Effector memory CD8-positive, alpha-beta T cell (primary cell): ENCODE results near the gene TRIM69.
A peak's percentile ranks its signal among the peaks of the same experiment; 100 is the strongest.
"Not testable (repeated sequence)": the region's sequence is repeated elsewhere in the genome, so short reads cannot be mapped to it uniquely, and the experiment has no call there.

Experiments
- ATAC-seq: fragments of 150-1000 bp; cut with Tn5 transposase; replicated peaks from 2 replicates; pipeline ENCODE4 v1.10.0; 2021; ENCODE audit warnings: mild to moderate bottlenecking, moderate library complexity
- DNase-seq, 3 experiments: peaks; one replicate each; pipeline ENCODE4 v3.0.0; 2021
- H3K27ac Mint-ChIP-seq, 2 donors: one replicate each; pipeline ENCODE4 v1.8.0; 2022; ENCODE audit warnings: mild to moderate bottlenecking in 2 of 2, mixed read lengths in 2 of 2, moderate library complexity in 2 of 2
- H3K27me3 Mint-ChIP-seq, 2 donors: one replicate each; pipeline ENCODE4 v1.8.0; 2022; ENCODE audit warnings: mixed read lengths in 2 of 2
- H3K36me3 Mint-ChIP-seq: one replicate; pipeline ENCODE4 v1.8.0; 2022; ENCODE audit warnings: mild to moderate bottlenecking, moderate library complexity, mixed read lengths; ENCODE audit not compliant: insufficient read depth
- H3K4me1 Mint-ChIP-seq, 2 donors: one replicate each; pipeline ENCODE4 v1.8.0; 2022; ENCODE audit warnings: low read depth in 2 of 2, mixed read lengths in 2 of 2
- H3K4me3 Mint-ChIP-seq, 2 donors: one replicate each; pipeline ENCODE4 v1.8.0; 2022; ENCODE audit warnings: mild to moderate bottlenecking in 2 of 2, mixed read lengths in 2 of 2, moderate library complexity in 2 of 2
- H3K9me3 Mint-ChIP-seq, 2 donors: one replicate each; pipeline ENCODE4 v1.8.0; 2022; ENCODE audit warnings: mixed read lengths in 2 of 2

The TRIM69 gene

GRCh38 chr15:44711096-44711742 is 25.1 kb upstream of the TRIM69 start, which contains the start of the genes B2M and PATL2:
Gene B2M (plus strand): TSS chr15:44711517. CDS start chr15:44711547, 30 bp downstream.
Gene PATL2 (minus strand): TSS chr15:44711323. CDS start chr15:44676490, 34,833 bp downstream.
- H3K27ac Mint-ChIP-seq = peak within 1 kb of the TSS; percentile 100
- peaks cover 66% of the 10 kb centered on the region for H3K36me3 Mint-ChIP-seq
- H3K4me1 Mint-ChIP-seq = peaks cover 40 to 58% of the 10 kb centered on the region in 2 donors
- peak; percentile 95 to 99 (median 96) for DNase-seq
- H3K9me3 Mint-ChIP-seq = no peaks in the 10 kb centered on the region
- H3K27me3 Mint-ChIP-seq = no peaks in the 10 kb centered on the region
- peak; percentile 78 for ATAC-seq
- peak within 1 kb of the TSS; percentile 100 for H3K4me3 Mint-ChIP-seq

DNA sequence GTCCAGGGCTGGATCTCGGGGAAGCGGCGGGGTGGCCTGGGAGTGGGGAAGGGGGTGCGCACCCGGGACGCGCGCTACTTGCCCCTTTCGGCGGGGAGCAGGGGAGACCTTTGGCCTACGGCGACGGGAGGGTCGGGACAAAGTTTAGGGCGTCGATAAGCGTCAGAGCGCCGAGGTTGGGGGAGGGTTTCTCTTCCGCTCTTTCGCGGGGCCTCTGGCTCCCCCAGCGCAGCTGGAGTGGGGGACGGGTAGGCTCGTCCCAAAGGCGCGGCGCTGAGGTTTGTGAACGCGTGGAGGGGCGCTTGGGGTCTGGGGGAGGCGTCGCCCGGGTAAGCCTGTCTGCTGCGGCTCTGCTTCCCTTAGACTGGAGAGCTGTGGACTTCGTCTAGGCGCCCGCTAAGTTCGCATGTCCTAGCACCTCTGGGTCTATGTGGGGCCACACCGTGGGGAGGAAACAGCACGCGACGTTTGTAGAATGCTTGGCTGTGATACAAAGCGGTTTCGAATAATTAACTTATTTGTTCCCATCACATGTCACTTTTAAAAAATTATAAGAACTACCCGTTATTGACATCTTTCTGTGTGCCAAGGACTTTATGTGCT is 24.5 kb upstream of the TRIM69 start:
- no peaks in the 10 kb centered on the region for H3K27me3 Mint-ChIP-seq
- peaks cover 73% of the 10 kb centered on the region for H3K36me3 Mint-ChIP-seq
- peak; percentile 58 to 67 (median 62) for DNase-seq
- peak; percentile 26 for ATAC-seq
- peaks cover 44 to 64% of the 10 kb centered on the region in 2 donors for H3K4me1 Mint-ChIP-seq
- no peaks in the 10 kb centered on the region for H3K9me3 Mint-ChIP-seq
- peak overlapping the region; percentile 100 for H3K27ac Mint-ChIP-seq
- peak overlapping the region; percentile 100 for H3K4me3 Mint-ChIP-seq

GRCh38 chr15:44712346-44713005 is 23.9 kb upstream of the TRIM69 start:
- Mint-ChIP-seq H3K4me3 (peak overlapping the region; percentile 100), H3K27ac (peak overlapping the region; percentile 100), H3K9me3 (no peaks in the 10 kb centered on the region), H3K4me1 (peaks cover 49 to 70% of the 10 kb centered on the region in 2 donors), H3K27me3 (no peaks in the 10 kb centered on the region), H3K36me3 (peaks cover 79% of the 10 kb centered on the region)
- peak; percentile 31 for ATAC-seq
- DNase-seq = peak; percentile 64 to 72 (median 67)

GRCh38 chr15:44713006-44713966 is 23.0 kb upstream of the TRIM69 start:
- Mint-ChIP-seq H3K27me3 (no peaks in the 10 kb centered on the region), H3K36me3 (peaks cover 87% of the 10 kb centered on the region), H3K4me1 (peaks cover 52 to 78% of the 10 kb centered on the region in 2 donors), H3K9me3 (no peaks in the 10 kb centered on the region), H3K27ac (peak overlapping the region; percentile 100), H3K4me3 (peak overlapping the region; percentile 100)
- DNase-seq = peak in 1 of 3 experiments; percentile 33
- no peak for ATAC-seq

DNA sequence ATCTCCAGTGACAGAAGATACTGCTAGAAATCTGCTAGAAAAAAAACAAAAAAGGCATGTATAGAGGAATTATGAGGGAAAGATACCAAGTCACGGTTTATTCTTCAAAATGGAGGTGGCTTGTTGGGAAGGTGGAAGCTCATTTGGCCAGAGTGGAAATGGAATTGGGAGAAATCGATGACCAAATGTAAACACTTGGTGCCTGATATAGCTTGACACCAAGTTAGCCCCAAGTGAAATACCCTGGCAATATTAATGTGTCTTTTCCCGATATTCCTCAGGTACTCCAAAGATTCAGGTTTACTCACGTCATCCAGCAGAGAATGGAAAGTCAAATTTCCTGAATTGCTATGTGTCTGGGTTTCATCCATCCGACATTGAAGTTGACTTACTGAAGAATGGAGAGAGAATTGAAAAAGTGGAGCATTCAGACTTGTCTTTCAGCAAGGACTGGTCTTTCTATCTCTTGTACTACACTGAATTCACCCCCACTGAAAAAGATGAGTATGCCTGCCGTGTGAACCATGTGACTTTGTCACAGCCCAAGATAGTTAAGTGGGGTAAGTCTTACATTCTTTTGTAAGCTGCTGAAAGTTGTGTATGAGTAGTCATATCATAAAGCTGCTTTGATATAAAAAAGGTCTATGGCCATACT is 21.1 kb upstream of the TRIM69 start:
- H3K27me3 Mint-ChIP-seq = no peaks in the 10 kb centered on the region
- DNase-seq (peak in 1 of 3 experiments; percentile 20), ATAC-seq (no peak)
- H3K9me3 Mint-ChIP-seq = no peaks in the 10 kb centered on the region
- peak overlapping the region; percentile 100 for H3K4me3 Mint-ChIP-seq
- peak overlapping the region; percentile 100 for H3K27ac Mint-ChIP-seq
- peaks cover 100% of the 10 kb centered on the region for H3K36me3 Mint-ChIP-seq
- H3K4me1 Mint-ChIP-seq = peaks cover 60 to 75% of the 10 kb centered on the region in 2 donors

DNA sequence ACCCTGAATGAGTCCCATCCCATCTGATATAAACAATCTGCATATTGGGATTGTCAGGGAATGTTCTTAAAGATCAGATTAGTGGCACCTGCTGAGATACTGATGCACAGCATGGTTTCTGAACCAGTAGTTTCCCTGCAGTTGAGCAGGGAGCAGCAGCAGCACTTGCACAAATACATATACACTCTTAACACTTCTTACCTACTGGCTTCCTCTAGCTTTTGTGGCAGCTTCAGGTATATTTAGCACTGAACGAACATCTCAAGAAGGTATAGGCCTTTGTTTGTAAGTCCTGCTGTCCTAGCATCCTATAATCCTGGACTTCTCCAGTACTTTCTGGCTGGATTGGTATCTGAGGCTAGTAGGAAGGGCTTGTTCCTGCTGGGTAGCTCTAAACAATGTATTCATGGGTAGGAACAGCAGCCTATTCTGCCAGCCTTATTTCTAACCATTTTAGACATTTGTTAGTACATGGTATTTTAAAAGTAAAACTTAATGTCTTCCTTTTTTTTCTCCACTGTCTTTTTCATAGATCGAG is 20.5 kb upstream of the TRIM69 start:
- H3K9me3 Mint-ChIP-seq = no peaks in the 10 kb centered on the region
- peaks cover 66 to 76% of the 10 kb centered on the region in 2 donors for H3K4me1 Mint-ChIP-seq
- DNase-seq (no peak), ATAC-seq (no peak)
- peak overlapping the region; percentile 100 for H3K27ac Mint-ChIP-seq
- no peaks in the 10 kb centered on the region for H3K27me3 Mint-ChIP-seq
- peaks cover 100% of the 10 kb centered on the region for H3K36me3 Mint-ChIP-seq
- H3K4me3 Mint-ChIP-seq = peak overlapping the region; percentile 100

DNA sequence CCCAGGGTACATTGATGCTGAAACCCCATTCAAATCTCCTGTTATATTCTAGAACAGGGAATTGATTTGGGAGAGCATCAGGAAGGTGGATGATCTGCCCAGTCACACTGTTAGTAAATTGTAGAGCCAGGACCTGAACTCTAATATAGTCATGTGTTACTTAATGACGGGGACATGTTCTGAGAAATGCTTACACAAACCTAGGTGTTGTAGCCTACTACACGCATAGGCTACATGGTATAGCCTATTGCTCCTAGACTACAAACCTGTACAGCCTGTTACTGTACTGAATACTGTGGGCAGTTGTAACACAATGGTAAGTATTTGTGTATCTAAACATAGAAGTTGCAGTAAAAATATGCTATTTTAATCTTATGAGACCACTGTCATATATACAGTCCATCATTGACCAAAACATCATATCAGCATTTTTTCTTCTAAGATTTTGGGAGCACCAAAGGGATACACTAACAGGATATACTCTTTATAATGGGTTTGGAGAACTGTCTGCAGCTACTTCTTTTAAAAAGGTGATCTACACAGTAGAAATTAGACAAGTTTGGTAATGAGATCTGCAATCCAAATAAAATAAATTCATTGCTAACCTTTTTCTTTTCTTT is 19.2 kb upstream of the TRIM69 start:
- Mint-ChIP-seq H3K4me3 (peak overlapping the region; percentile 100), H3K27ac (peak overlapping the region; percentile 88 to 100), H3K27me3 (no peaks in the 10 kb centered on the region), H3K4me1 (peaks cover 69 to 80% of the 10 kb centered on the region in 2 donors), H3K9me3 (no peaks in the 10 kb centered on the region), H3K36me3 (peaks cover 98% of the 10 kb centered on the region)
- no peak for ATAC-seq
- DNase-seq = no peak

DNA sequence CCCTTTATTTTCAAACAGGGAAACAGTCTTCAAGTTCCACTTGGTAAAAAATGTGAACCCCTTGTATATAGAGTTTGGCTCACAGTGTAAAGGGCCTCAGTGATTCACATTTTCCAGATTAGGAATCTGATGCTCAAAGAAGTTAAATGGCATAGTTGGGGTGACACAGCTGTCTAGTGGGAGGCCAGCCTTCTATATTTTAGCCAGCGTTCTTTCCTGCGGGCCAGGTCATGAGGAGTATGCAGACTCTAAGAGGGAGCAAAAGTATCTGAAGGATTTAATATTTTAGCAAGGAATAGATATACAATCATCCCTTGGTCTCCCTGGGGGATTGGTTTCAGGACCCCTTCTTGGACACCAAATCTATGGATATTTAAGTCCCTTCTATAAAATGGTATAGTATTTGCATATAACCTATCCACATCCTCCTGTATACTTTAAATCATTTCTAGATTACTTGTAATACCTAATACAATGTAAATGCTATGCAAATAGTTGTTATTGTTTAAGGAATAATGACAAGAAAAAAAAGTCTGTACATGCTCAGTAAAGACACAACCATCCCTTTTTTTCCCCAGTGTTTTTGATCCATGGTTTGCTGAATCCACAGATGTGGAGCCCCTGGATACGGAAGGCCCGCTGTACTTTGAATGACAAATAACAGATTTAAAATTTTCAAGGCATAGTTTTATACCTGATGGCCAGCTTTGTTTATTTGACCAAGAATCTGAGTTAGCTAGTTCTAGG is 18.0 kb upstream of the TRIM69 start:
- H3K4me1 Mint-ChIP-seq = peaks cover 63 to 83% of the 10 kb centered on the region in 2 donors
- ATAC-seq (no peak), DNase-seq (no peak)
- peak overlapping the region; percentile 88 to 100 for H3K27ac Mint-ChIP-seq
- peaks cover 86% of the 10 kb centered on the region for H3K36me3 Mint-ChIP-seq
- H3K4me3 Mint-ChIP-seq = peak overlapping the region; percentile 100
- no peaks in the 10 kb centered on the region for H3K27me3 Mint-ChIP-seq
- no peaks in the 10 kb centered on the region for H3K9me3 Mint-ChIP-seq

GRCh38 chr15:44718927-44719292 is 17.4 kb upstream of the TRIM69 start:
- no peak for ATAC-seq

GRCh38 chr15:44719293-44719999 is 16.9 kb upstream of the TRIM69 start:
- DNase-seq (peak in 2 of 3 experiments; percentile 46 to 58), ATAC-seq (peak; percentile 64)
- Mint-ChIP-seq H3K27ac (peak overlapping the region; percentile 88 to 100), H3K4me1 (peaks cover 62 to 85% of the 10 kb centered on the region in 2 donors), H3K27me3 (no peaks in the 10 kb centered on the region), H3K9me3 (no peaks in the 10 kb centered on the region), H3K36me3 (peaks cover 82% of the 10 kb centered on the region), H3K4me3 (peak overlapping the region; percentile 100)

More at GRCh38 chr15:44718927-44719292, 17.4 kb upstream of the TRIM69 start:
- Mint-ChIP-seq H3K27me3 (no peaks in the 10 kb centered on the region), H3K9me3 (no peaks in the 10 kb centered on the region), H3K4me3 (peak overlapping the region; percentile 100), H3K27ac (peak overlapping the region; percentile 88 to 100), H3K36me3 (peaks cover 82% of the 10 kb centered on the region), H3K4me1 (peaks cover 61 to 83% of the 10 kb centered on the region in 2 donors)
- DNase-seq = no peak

DNA sequence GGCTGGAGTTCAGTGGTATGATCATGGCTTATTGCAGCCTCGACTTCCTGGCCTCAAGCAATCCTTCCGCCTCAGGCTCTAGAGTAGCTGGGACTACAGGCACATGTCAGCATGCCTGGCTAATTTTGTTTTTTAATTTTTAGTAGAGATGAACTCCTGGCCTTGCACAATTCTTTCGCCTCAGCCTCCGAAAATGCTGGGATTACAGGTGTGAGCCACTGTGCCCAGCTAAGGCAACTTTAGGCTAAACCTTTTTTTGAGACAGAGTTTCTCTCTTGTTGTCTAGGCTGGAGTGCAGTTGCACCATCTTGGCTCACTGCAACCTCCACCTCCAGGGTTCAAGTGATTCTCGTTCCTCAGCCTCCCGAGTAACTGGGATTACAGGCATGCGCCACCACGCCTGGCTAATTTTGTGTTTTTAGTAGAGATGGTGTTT is 16.3 kb upstream of the TRIM69 start:
- H3K9me3 Mint-ChIP-seq, H3K27me3 Mint-ChIP-seq, DNase-seq, ATAC-seq: not testable (repeated sequence)
- H3K36me3 Mint-ChIP-seq = peaks cover 77% of the 10 kb centered on the region
- peak overlapping the region; percentile 88 to 100 for H3K27ac Mint-ChIP-seq
- H3K4me3 Mint-ChIP-seq = peak overlapping the region; percentile 68 to 100
- H3K4me1 Mint-ChIP-seq = peaks cover 64 to 85% of the 10 kb centered on the region in 2 donors
